Measurements from ENCODE around the gene TFRC.

DNA sequence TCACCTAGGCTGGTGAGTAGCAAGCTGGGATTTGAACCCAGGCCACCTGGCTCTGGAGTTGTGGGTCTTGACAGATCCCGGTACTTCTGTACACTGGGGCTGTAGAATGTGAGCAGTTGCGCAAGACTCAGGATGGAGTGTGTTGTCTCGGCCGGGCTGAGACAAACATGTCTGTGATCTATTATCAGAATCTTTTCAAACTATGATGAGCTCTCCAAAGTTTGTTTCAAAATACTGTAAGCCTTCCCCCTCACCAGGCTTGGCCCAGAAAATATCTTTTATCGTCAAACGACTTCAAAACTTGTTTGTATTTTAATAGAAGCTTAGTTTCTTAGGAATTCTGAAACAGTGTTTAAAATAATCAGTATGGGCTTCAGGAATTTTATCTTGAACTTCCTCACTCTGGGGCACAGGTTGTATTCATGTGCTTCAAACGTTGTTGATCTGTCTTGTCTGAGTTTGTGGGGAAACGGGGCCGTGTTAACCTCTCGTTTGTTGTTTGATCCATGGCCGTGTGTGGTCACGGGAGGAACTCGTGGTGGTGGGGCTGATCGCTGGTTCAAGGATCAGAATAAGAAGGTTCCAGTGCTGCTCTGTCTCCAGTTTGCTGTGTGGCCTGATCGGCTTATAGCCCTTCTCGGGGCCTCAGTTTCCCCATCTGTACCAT lies 40.3 kb upstream of the TFRC start:
- TF ChIP-seq, protein P1, sequence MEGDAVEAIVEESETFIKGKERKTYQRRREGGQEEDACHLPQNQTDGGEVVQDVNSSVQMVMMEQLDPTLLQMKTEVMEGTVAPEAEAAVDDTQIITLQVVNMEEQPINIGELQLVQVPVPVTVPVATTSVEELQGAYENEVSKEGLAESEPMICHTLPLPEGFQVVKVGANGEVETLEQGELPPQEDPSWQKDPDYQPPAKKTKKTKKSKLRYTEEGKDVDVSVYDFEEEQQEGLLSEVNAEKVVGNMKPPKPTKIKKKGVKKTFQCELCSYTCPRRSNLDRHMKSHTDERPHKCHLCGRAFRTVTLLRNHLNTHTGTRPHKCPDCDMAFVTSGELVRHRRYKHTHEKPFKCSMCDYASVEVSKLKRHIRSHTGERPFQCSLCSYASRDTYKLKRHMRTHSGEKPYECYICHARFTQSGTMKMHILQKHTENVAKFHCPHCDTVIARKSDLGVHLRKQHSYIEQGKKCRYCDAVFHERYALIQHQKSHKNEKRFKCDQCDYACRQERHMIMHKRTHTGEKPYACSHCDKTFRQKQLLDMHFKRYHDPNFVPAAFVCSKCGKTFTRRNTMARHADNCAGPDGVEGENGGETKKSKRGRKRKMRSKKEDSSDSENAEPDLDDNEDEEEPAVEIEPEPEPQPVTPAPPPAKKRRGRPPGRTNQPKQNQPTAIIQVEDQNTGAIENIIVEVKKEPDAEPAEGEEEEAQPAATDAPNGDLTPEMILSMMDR (IDR thresholded peaks at IDR 0.05; ENCODE audit: low read depth, low read length, missing input control), result no peak
- TF ChIP-seq, protein P2, sequence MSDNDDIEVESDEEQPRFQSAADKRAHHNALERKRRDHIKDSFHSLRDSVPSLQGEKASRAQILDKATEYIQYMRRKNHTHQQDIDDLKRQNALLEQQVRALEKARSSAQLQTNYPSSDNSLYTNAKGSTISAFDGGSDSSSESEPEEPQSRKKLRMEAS (IDR thresholded peaks at IDR 0.05), result no peak
- TF ChIP-seq, protein P3, sequence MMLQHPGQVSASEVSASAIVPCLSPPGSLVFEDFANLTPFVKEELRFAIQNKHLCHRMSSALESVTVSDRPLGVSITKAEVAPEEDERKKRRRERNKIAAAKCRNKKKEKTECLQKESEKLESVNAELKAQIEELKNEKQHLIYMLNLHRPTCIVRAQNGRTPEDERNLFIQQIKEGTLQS (IDR thresholded peaks at IDR 0.05), result no peak
- TF ChIP-seq GABPA (IDR thresholded peaks at IDR 0.05 in 1 of 2, conservative IDR thresholded peaks at IDR 0.05 in 1 of 2) (no peak), RXRA (IDR thresholded peaks at IDR 0.05) (no peak), HNF4A (conservative IDR thresholded peaks at IDR 0.05) (no peak), EGR1 (IDR thresholded peaks at IDR 0.05; ENCODE audit: low read depth in 2 of 2) (no peak), FOXA1 (IDR thresholded peaks at IDR 0.05) (no peak), SP1 (IDR thresholded peaks at IDR 0.05) (no peak), RAD21 (IDR thresholded peaks at IDR 0.05) (no peak), TAF1 (conservative IDR thresholded peaks at IDR 0.05) (no peak)
- TF ChIP-seq, protein P4, sequence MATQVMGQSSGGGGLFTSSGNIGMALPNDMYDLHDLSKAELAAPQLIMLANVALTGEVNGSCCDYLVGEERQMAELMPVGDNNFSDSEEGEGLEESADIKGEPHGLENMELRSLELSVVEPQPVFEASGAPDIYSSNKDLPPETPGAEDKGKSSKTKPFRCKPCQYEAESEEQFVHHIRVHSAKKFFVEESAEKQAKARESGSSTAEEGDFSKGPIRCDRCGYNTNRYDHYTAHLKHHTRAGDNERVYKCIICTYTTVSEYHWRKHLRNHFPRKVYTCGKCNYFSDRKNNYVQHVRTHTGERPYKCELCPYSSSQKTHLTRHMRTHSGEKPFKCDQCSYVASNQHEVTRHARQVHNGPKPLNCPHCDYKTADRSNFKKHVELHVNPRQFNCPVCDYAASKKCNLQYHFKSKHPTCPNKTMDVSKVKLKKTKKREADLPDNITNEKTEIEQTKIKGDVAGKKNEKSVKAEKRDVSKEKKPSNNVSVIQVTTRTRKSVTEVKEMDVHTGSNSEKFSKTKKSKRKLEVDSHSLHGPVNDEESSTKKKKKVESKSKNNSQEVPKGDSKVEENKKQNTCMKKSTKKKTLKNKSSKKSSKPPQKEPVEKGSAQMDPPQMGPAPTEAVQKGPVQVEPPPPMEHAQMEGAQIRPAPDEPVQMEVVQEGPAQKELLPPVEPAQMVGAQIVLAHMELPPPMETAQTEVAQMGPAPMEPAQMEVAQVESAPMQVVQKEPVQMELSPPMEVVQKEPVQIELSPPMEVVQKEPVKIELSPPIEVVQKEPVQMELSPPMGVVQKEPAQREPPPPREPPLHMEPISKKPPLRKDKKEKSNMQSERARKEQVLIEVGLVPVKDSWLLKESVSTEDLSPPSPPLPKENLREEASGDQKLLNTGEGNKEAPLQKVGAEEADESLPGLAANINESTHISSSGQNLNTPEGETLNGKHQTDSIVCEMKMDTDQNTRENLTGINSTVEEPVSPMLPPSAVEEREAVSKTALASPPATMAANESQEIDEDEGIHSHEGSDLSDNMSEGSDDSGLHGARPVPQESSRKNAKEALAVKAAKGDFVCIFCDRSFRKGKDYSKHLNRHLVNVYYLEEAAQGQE (IDR thresholded peaks at IDR 0.05), result no peak
- TF ChIP-seq, protein P5, sequence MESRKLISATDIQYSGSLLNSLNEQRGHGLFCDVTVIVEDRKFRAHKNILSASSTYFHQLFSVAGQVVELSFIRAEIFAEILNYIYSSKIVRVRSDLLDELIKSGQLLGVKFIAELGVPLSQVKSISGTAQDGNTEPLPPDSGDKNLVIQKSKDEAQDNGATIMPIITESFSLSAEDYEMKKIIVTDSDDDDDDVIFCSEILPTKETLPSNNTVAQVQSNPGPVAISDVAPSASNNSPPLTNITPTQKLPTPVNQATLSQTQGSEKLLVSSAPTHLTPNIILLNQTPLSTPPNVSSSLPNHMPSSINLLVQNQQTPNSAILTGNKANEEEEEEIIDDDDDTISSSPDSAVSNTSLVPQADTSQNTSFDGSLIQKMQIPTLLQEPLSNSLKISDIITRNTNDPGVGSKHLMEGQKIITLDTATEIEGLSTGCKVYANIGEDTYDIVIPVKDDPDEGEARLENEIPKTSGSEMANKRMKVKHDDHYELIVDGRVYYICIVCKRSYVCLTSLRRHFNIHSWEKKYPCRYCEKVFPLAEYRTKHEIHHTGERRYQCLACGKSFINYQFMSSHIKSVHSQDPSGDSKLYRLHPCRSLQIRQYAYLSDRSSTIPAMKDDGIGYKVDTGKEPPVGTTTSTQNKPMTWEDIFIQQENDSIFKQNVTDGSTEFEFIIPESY (IDR thresholded peaks at IDR 0.05), result no peak

Data from liver (tissue), 3 donors.